Mesenchymal stem cell (in vitro differentiated cells and primary cell): ENCODE results near the gene SRC.

Experiments
- DNase-seq: peaks from one replicate; pipeline ENCODE4 v3.0.0-alpha.2; 2013
- H2AFZ ChIP-seq: one replicate; pipeline ENCODE4 v1.6.1; 2013; ENCODE audit warnings: low read depth, mild to moderate bottlenecking, control low read depth, inconsistent platforms, low read length, moderate library complexity
- H2AK5ac ChIP-seq: 2 replicates; pipeline ENCODE4 v1.6.1; 2013; ENCODE audit warnings: low read length, moderate library complexity, mild to moderate bottlenecking, inconsistent platforms; ENCODE audit not compliant: severe bottlenecking
- H2BK120ac ChIP-seq: one replicate; pipeline ENCODE4 v1.6.1; 2013; ENCODE audit warnings: low read depth, mild to moderate bottlenecking, inconsistent platforms, low read length, moderate library complexity
- H2BK12ac ChIP-seq, 2 experiments: one replicate each; pipeline ENCODE4 v1.6.1; 2013; ENCODE audit warnings: inconsistent platforms in 2 of 2, low read length in 2 of 2, mild to moderate bottlenecking in 2 of 2, moderate library complexity in 2 of 2, control low read depth in 1 of 2
- H2BK15ac ChIP-seq: one replicate; pipeline ENCODE4 v1.6.1; 2013; ENCODE audit warnings: mild to moderate bottlenecking, low read depth, inconsistent platforms; ENCODE audit not compliant: poor library complexity, severe bottlenecking
- H2BK5ac ChIP-seq: 2 replicates; pipeline ENCODE4 v1.6.1; 2013; ENCODE audit warnings: low read depth, mild to moderate bottlenecking, low read length, control low read depth, inconsistent platforms; ENCODE audit not compliant: poor library complexity, severe bottlenecking
- H3K14ac ChIP-seq, 2 experiments: one replicate each; pipeline ENCODE4 v1.6.1; 2013; ENCODE audit warnings: inconsistent platforms in 2 of 2, low read length in 2 of 2, control low read depth in 1 of 2, mild to moderate bottlenecking in 1 of 2, moderate library complexity in 1 of 2
- H3K18ac ChIP-seq, 2 experiments: one replicate each; pipeline ENCODE4 v1.6.1; 2013; ENCODE audit warnings: inconsistent platforms in 2 of 2, low read length in 2 of 2, control low read depth in 1 of 2, low read depth in 1 of 2, mild to moderate bottlenecking in 1 of 2
- H3K23ac ChIP-seq, 2 experiments: one replicate each; pipeline ENCODE4 v1.6.1; 2013; ENCODE audit warnings: inconsistent platforms in 2 of 2, low read length in 2 of 2, mild to moderate bottlenecking in 2 of 2, moderate library complexity in 2 of 2, control low read depth in 1 of 2
- H3K27ac ChIP-seq: 2 replicates; pipeline ENCODE4 v1.5.1; 2013; ENCODE audit warnings: mild to moderate bottlenecking, moderate library complexity, low read length, control low read depth, inconsistent platforms; ENCODE audit not compliant: poor library complexity, severe bottlenecking
- H3K27me3 ChIP-seq, 2 experiments: 2 replicates each; pipeline versions ENCODE4 v1.6.1 to v1.7.0; 2013; ENCODE audit warnings: low read length in 2 of 2, mild to moderate bottlenecking in 2 of 2, moderate library complexity in 2 of 2, control low read depth in 1 of 2, inconsistent platforms in 1 of 2; ENCODE audit not compliant: control insufficient read depth in 1 of 2, insufficient read depth in 1 of 2
- H3K36me3 ChIP-seq, 2 experiments: 2 replicates each; pipeline versions ENCODE4 v1.6.1 to v1.7.0; 2013; ENCODE audit warnings: low read length in 2 of 2, control low read depth in 1 of 2, inconsistent platforms in 1 of 2, low read depth in 1 of 2, mild to moderate bottlenecking in 1 of 2; ENCODE audit not compliant: insufficient read depth in 2 of 2, control insufficient read depth in 1 of 2
- H3K4ac ChIP-seq, 2 experiments: one replicate each; pipeline ENCODE4 v1.6.1; 2013; ENCODE audit warnings: inconsistent platforms in 2 of 2, low read length in 2 of 2, mild to moderate bottlenecking in 2 of 2, moderate library complexity in 2 of 2, control low read depth in 1 of 2, low read depth in 1 of 2
- H3K4me1 ChIP-seq: 2 replicates; pipeline ENCODE4 v1.6.1; 2013; ENCODE audit warnings: low read depth, low read length, control low read depth; ENCODE audit not compliant: control insufficient read depth, insufficient read depth
- H3K4me2 ChIP-seq: 2 replicates; pipeline ENCODE4 v1.6.1; 2013; ENCODE audit warnings: low read length, mild to moderate bottlenecking, inconsistent platforms; ENCODE audit not compliant: poor library complexity, severe bottlenecking
- H3K4me3 ChIP-seq, 2 experiments: 2 replicates each; pipeline versions ENCODE4 v1.5.1 to v1.7.0; 2013; ENCODE audit warnings: low read length in 2 of 2, mild to moderate bottlenecking in 2 of 2, control low read depth in 1 of 2, low read depth in 1 of 2; ENCODE audit not compliant: insufficient read depth in 1 of 2
- H3K79me1 ChIP-seq: replicated peaks from 2 replicates; pipeline ENCODE4 v1.6.1; 2013; ENCODE audit warnings: mild to moderate bottlenecking, control low read depth, low read length, inconsistent platforms; ENCODE audit not compliant: poor library complexity, severe bottlenecking
- H3K9ac ChIP-seq: 2 replicates; pipeline ENCODE4 v1.7.0; 2013; ENCODE audit warnings: mild to moderate bottlenecking, low read length, moderate library complexity
- H3K9me3 ChIP-seq: 2 replicates; pipeline ENCODE4 v1.7.0; 2013; ENCODE audit warnings: mild to moderate bottlenecking, low read length; ENCODE audit not compliant: control insufficient read depth
- H4K8ac ChIP-seq: one replicate; pipeline ENCODE4 v1.6.1; 2013; ENCODE audit warnings: inconsistent platforms, mild to moderate bottlenecking, low read length, moderate library complexity
- H4K91ac ChIP-seq: one replicate; pipeline ENCODE4 v1.6.1; 2013; ENCODE audit warnings: mild to moderate bottlenecking, low read length, inconsistent platforms
- WGBS: methylation state at CpG from one replicate; pipeline ENCODE4 v1.1.7; 2013; ENCODE audit warnings: mixed read lengths; 5-methylcytosine and 5-hydroxymethylcytosine counted together

Gene SRC

DNA sequence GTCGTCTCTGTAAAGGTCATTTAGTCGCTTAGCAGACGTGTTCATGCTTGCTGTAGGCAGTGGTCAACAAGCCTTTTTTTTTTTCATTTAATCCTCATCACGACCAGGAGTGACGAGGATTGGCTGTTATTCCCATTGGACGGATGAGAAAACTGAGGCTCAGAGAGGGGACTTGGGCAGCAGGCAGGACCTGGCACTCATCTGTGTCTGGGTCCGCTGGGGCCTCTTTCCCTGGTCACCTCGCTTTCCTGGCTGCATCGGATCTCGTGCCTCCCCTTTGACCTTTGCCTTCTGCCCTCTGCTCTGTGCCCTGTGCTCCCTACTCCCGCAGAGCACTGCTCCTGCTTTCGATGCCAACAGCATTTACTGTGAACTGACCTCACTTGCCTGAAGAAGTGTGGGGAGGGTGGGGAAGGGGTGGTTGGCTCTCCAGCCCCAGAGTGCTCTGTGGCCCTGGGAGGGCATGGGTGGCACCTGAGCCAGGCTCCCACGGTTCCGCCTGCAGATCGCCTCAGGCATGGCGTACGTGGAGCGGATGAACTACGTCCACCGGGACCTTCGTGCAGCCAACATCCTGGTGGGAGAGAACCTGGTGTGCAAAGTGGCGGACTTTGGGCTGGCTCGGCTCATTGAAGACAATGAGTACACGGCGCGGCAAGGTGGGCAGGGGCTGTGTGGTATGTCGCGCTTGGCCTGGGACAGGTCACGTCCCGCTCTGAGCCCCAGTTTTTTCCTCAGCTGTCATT, 56.2 kb downstream of the SRC start:
- H2AFZ ChIP-seq, result no peak overlapping the region
- H3K23ac ChIP-seq, result no peak overlapping the region
- no peak overlapping the region for H4K91ac ChIP-seq
- H3K18ac ChIP-seq, result no peak overlapping the region
- no peak overlapping the region for H3K14ac ChIP-seq
- no peak overlapping the region for H4K8ac ChIP-seq
- no peak overlapping the region for H2AK5ac ChIP-seq
- H3K9me3 ChIP-seq, result no peaks in the 10 kb centered on the region
- no peak overlapping the region for H2BK5ac ChIP-seq
- no peak for DNase-seq
- no peak overlapping the region for H3K4me2 ChIP-seq
- peaks cover 69 to 77% of the 10 kb centered on the region in 2 experiments for H3K36me3 ChIP-seq
- no peak overlapping the region for H2BK15ac ChIP-seq
- H3K4ac ChIP-seq, result no peak overlapping the region
- WGBS, result 91% methylated on average over 30 of the region's 30 CpGs
- H3K27ac ChIP-seq, result no peak overlapping the region
- no peak overlapping the region for H3K9ac ChIP-seq
- H3K27me3 ChIP-seq, result no peaks in the 10 kb centered on the region
- H3K4me1 ChIP-seq, result peaks cover 14% of the 10 kb centered on the region
- no peak overlapping the region for H2BK12ac ChIP-seq
- H3K79me1 ChIP-seq, result peaks cover under 1% of the 10 kb centered on the region
- H3K4me3 ChIP-seq, result no peak overlapping the region
- H2BK120ac ChIP-seq, result no peak overlapping the region

- Histone ChIP-seq H3K9ac (no peak overlapping the region), H4K91ac (no peak overlapping the region), H3K36me3 (peaks cover 57 to 64% of the 10 kb centered on the region in 2 experiments), H2BK12ac (no peak overlapping the region), H3K4me1 (peaks cover 8% of the 10 kb centered on the region), H3K23ac (no peak overlapping the region), H2BK5ac (no peak overlapping the region), H2BK15ac (no peak overlapping the region), H3K27ac (no peak overlapping the region), H2AFZ (no peak overlapping the region), H2AK5ac (no peak overlapping the region), H3K4me2 (no peak overlapping the region), H3K79me1 (no peaks in the 10 kb centered on the region), H3K4ac (no peak overlapping the region), H3K4me3 (no peak overlapping the region), H4K8ac (no peak overlapping the region), H3K9me3 (no peaks in the 10 kb centered on the region), H3K14ac (no peak overlapping the region), H2BK120ac (no peak overlapping the region), H3K18ac (no peak overlapping the region), H3K27me3 (peaks cover 9 to 11% of the 10 kb centered on the region in 2 experiments)
- DNase-seq, result no peak
- WGBS, result 96% methylated on average over 31 of the region's 37 CpGs
These were observed 57.4 kb downstream of the SRC start for GRCh38 chr20:37403107-37404033.

DNA sequence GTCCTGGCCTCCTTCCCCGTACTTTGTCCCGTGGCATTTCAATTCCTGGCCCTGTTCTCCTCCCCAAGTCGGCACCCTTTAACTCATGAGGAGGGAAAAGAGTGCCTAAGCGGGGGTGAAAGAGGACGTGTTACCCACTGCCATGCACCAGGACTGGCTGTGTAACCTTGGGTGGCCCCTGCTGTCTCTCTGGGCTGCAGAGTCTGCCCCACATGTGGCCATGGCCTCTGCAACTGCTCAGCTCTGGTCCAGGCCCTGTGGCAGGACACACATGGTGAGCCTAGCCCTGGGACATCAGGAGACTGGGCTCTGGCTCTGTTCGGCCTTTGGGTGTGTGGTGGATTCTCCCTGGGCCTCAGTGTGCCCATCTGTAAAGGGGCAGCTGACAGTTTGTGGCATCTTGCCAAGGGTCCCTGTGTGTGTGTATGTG, 58.5 kb downstream of the SRC start:
- no peaks in the 10 kb centered on the region for H3K9me3 ChIP-seq
- peaks cover 47 to 53% of the 10 kb centered on the region in 2 experiments for H3K36me3 ChIP-seq
- WGBS, result 82% methylated on average over 6 of the region's 6 CpGs
- no peak overlapping the region for H3K4ac ChIP-seq
- no peak overlapping the region for H3K18ac ChIP-seq
- no peak overlapping the region for H2BK15ac ChIP-seq
- H3K4me2 ChIP-seq, result no peak overlapping the region
- H4K91ac ChIP-seq, result no peak overlapping the region
- no peak overlapping the region for H3K9ac ChIP-seq
- H3K4me3 ChIP-seq, result no peak overlapping the region
- no peak overlapping the region for H2BK120ac ChIP-seq
- no peak overlapping the region for H3K27ac ChIP-seq
- H3K27me3 ChIP-seq, result peaks cover 20 to 22% of the 10 kb centered on the region in 2 experiments
- H4K8ac ChIP-seq, result no peak overlapping the region
- H3K79me1 ChIP-seq, result no peaks in the 10 kb centered on the region
- no peak overlapping the region for H3K23ac ChIP-seq
- no peak overlapping the region for H2BK12ac ChIP-seq
- H2AFZ ChIP-seq, result no peak overlapping the region
- no peak overlapping the region for H3K14ac ChIP-seq
- no peak for DNase-seq
- no peak overlapping the region for H2AK5ac ChIP-seq
- H2BK5ac ChIP-seq, result no peak overlapping the region
- H3K4me1 ChIP-seq, result peaks cover 13% of the 10 kb centered on the region

- Histone ChIP-seq H3K79me1 (no peaks in the 10 kb centered on the region), H3K4me2 (no peak overlapping the region), H2BK12ac (no peak overlapping the region), H2BK15ac (no peak overlapping the region), H2AFZ (no peak overlapping the region), H4K91ac (no peak overlapping the region), H3K4ac (no peak overlapping the region), H3K9ac (no peak overlapping the region), H3K4me1 (peaks cover 11% of the 10 kb centered on the region), H2AK5ac (no peak overlapping the region), H3K23ac (no peak overlapping the region), H3K14ac (no peak overlapping the region), H3K27me3 (peaks cover 30 to 31% of the 10 kb centered on the region in 2 experiments), H3K18ac (no peak overlapping the region), H3K4me3 (no peak overlapping the region), H2BK120ac (no peak overlapping the region), H3K27ac (no peak overlapping the region), H2BK5ac (no peak overlapping the region), H3K9me3 (no peaks in the 10 kb centered on the region), H3K36me3 (peaks cover 38 to 44% of the 10 kb centered on the region in 2 experiments), H4K8ac (no peak overlapping the region)
- WGBS, result 87% methylated on average over 11 of the region's 11 CpGs
- DNase-seq, result no peak
These were observed 59.5 kb downstream of the SRC start for GRCh38 chr20:37405351-37405897.
